Measurements from ENCODE around the gene GRK6. TPM values are rescaled to one million over a fixed set of nuclear protein-coding genes. Genes with fewer than 3 reads are reported as not detected.
"Not testable (repeated sequence)": the region's sequence is repeated elsewhere in the genome, so short reads cannot be mapped to it uniquely, and the experiment has no call there.

Gene GRK6
- polyA plus RNA-seq, 3 donors: 10.8 to 21.5 (median 16.2) TPM

GRCh38 chr5:177393990-177394389, 32.5 kb upstream of the GRK6 start:
- H3K27ac ChIP-seq (ENCODE audit: low read depth, low read length): no peak overlapping the region
- 64 to 85% (median 67%) methylated on average over 5 of the region's 5 CpGs for WGBS, 3 donors

- no peak overlapping the region for H3K27ac ChIP-seq (ENCODE audit: low read depth, low read length)
- WGBS, 3 donors: 56 to 80% (median 67%) methylated on average over 5 to 8 of the region's 8 CpGs
Observed at GRCh38 chr5:177396078-177396477, 30.4 kb upstream of the GRK6 start.

- H3K27ac ChIP-seq (ENCODE audit: low read depth, low read length): no peak overlapping the region
- WGBS, 3 donors: 76 to 91% (median 81%) methylated on average over 10 of the region's 10 CpGs
Observed at GRCh38 chr5:177396807-177397206, 29.7 kb upstream of the GRK6 start.

- 82 to 86% (median 83%) methylated on average over 16 of the region's 16 CpGs for WGBS, 3 donors
- no peak overlapping the region for H3K27ac ChIP-seq (ENCODE audit: low read depth, low read length)
Observed at GRCh38 chr5:177397875-177398390, 28.5 kb upstream of the GRK6 start.

GRCh38 chr5:177399997-177400868, 26.2 kb upstream of the GRK6 start, which contains the start of gene PFN3:
Gene PFN3, minus strand, starts transcription at chr5:177400661. Its CDS starts 85 bp downstream, at chr5:177400576.
- H3K27ac ChIP-seq (ENCODE audit: low read depth, low read length): no peak within 1 kb of the TSS
- 16 to 34% (median 29%) methylated on average over 88 to 92 of the region's 92 CpGs for WGBS, 3 donors

- WGBS, 3 donors: 8 to 12% (median 11%) methylated on average over 49 of the region's 49 CpGs
- no peak overlapping the region for H3K27ac ChIP-seq (ENCODE audit: low read depth, low read length)
Observed at GRCh38 chr5:177402271-177403043, 24.0 kb upstream of the GRK6 start.

GRCh38 chr5:177403102-177403791, 23.2 kb upstream of the GRK6 start:
- H3K27ac ChIP-seq (ENCODE audit: low read depth, low read length): no peak overlapping the region

GRCh38 chr5:177403792-177404640, 22.5 kb upstream of the GRK6 start:
- WGBS, 3 donors: 0% methylated on average over 80 to 93 of the region's 93 CpGs
- no peak overlapping the region for H3K27ac ChIP-seq (ENCODE audit: low read depth, low read length)

More at GRCh38 chr5:177403102-177403791, 23.2 kb upstream of the GRK6 start:
- WGBS, 3 donors: 1% methylated on average over 57 to 61 of the region's 61 CpGs

- 31 to 33% (median 32%) methylated on average over 16 of the region's 16 CpGs for WGBS, 3 donors
- H3K27ac ChIP-seq (ENCODE audit: low read depth, low read length): no peak overlapping the region
Observed at GRCh38 chr5:177404641-177405179, 21.8 kb upstream of the GRK6 start.

- no peak overlapping the region for H3K27ac ChIP-seq (ENCODE audit: low read depth, low read length)
- WGBS, 3 donors: 87 to 96% (median 88%) methylated on average over 2 of the region's 2 CpGs
Observed at GRCh38 chr5:177405312-177405711, 21.2 kb upstream of the GRK6 start.

- WGBS, 3 donors: 51 to 88% (median 67%) methylated on average over 5 of the region's 5 CpGs
- H3K27ac ChIP-seq (ENCODE audit: low read depth, low read length): no peak overlapping the region
Observed at GRCh38 chr5:177405805-177406204, 20.7 kb upstream of the GRK6 start.

- WGBS, 3 donors: 82 to 85% (median 85%) methylated on average over 9 of the region's 9 CpGs
- H3K27ac ChIP-seq (ENCODE audit: low read depth, low read length): no peak within 1 kb of the TSS
Observed at GRCh38 chr5:177409043-177409801, 17.3 kb upstream of the GRK6 start, which contains the start of gene F12. Gene F12, minus strand, starts transcription at chr5:177409564. Its CDS starts 37 bp downstream, at chr5:177409527.

- 60 to 72% (median 72%) methylated on average over 3 of the region's 3 CpGs for WGBS, 3 donors
- no peak overlapping the region for H3K27ac ChIP-seq (ENCODE audit: low read depth, low read length)
Observed at GRCh38 chr5:177410575-177410974, 15.9 kb upstream of the GRK6 start.

GRCh38 chr5:177412603-177413233, 13.8 kb upstream of the GRK6 start:
- H3K27ac ChIP-seq (ENCODE audit: low read depth, low read length): no peak overlapping the region
- 74 to 80% (median 78%) methylated on average over 8 of the region's 8 CpGs for WGBS, 3 donors

- 67 to 88% (median 86%) methylated on average over 3 of the region's 3 CpGs for WGBS, 3 donors
Observed at GRCh38 chr5:177414481-177414880, 12.0 kb upstream of the GRK6 start.

GRCh38 chr5:177417081-177417480, 9.4 kb upstream of the GRK6 start:
- 72 to 83% (median 81%) methylated on average over 6 of the region's 6 CpGs for WGBS, 3 donors
- not testable (repeated sequence) for H3K27ac ChIP-seq (ENCODE audit: low read depth, low read length)

More at GRCh38 chr5:177414481-177414880, 12.0 kb upstream of the GRK6 start:
- no peak overlapping the region for H3K27ac ChIP-seq (ENCODE audit: low read depth, low read length)
